Measurements from ENCODE around the gene LARP6.

DNA sequence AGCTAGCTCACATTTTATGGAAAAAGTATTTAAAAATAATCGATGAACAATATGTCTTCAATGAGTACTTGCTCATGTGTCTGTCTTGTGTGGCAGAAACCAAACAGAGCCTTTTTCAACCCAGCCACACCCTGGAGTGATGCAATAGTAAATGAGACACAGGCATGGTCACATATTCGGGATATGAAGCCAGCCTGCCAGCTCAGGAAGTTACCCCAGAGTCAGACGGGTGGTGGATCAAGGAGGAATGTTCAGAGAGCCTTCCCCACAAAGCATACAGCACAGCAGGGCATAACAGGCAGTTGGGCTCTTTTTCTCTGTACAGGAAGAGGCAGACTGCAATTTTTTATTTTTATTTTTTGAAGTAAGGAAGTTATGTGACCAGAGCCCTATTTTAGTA, 27.3 kb downstream of the LARP6 start:
- TF ChIP-seq, protein P1, sequence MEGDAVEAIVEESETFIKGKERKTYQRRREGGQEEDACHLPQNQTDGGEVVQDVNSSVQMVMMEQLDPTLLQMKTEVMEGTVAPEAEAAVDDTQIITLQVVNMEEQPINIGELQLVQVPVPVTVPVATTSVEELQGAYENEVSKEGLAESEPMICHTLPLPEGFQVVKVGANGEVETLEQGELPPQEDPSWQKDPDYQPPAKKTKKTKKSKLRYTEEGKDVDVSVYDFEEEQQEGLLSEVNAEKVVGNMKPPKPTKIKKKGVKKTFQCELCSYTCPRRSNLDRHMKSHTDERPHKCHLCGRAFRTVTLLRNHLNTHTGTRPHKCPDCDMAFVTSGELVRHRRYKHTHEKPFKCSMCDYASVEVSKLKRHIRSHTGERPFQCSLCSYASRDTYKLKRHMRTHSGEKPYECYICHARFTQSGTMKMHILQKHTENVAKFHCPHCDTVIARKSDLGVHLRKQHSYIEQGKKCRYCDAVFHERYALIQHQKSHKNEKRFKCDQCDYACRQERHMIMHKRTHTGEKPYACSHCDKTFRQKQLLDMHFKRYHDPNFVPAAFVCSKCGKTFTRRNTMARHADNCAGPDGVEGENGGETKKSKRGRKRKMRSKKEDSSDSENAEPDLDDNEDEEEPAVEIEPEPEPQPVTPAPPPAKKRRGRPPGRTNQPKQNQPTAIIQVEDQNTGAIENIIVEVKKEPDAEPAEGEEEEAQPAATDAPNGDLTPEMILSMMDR (conservative IDR thresholded peaks at IDR 0.05) = no peak
- TF ChIP-seq EZH2 (IDR thresholded peaks at IDR 0.05; ENCODE audit: low read depth) = no peak

All from PC-9 (cell line).